ENCODE measurements around the gene DNAJC7.

The DNAJC7 gene

GRCh38 chr17:41974658-41975057 lies 42.6 kb downstream of the DNAJC7 start:
- no peak for DNase-seq

- DNase-seq, result no peak
Observed at GRCh38 chr17:41974031-41974430, 43.2 kb downstream of the DNAJC7 start.

GRCh38 chr17:41973408-41973811 lies 43.8 kb downstream of the DNAJC7 start:
- DNase-seq, result no peak

GRCh38 chr17:41972571-41973407 lies 44.5 kb downstream of the DNAJC7 start:
- no peak for DNase-seq

- no peak for DNase-seq
Observed at GRCh38 chr17:41971721-41972523, 45.3 kb downstream of the DNAJC7 start.

GRCh38 chr17:41970901-41971331 lies 46.3 kb downstream of the DNAJC7 start:
- DNase-seq, result no peak

GRCh38 chr17:41968676-41969075 lies 48.6 kb downstream of the DNAJC7 start:
- no peak for DNase-seq

GRCh38 chr17:41967921-41968578 lies 49.2 kb downstream of the DNAJC7 start:
- DNase-seq, result no peak

- DNase-seq, result no peak
Observed at GRCh38 chr17:41967141-41967920, 49.9 kb downstream of the DNAJC7 start.

GRCh38 chr17:41966463-41967140 lies 50.6 kb downstream of the DNAJC7 start, which contains the start of gene CNP:
TSS of gene CNP (plus strand) at chr17:41966795. CDS start at chr17:41966885, 90 bp downstream.
- peak; percentile 83 to 86 for DNase-seq

- DNase-seq, result peak; percentile 26 to 57
Observed at GRCh38 chr17:41965694-41966462, 51.4 kb downstream of the DNAJC7 start.

- peak; percentile 64 to 70 for DNase-seq
Observed at GRCh38 chr17:41962768-41963434, 54.3 kb downstream of the DNAJC7 start.

GRCh38 chr17:41962111-41962510 lies 55.1 kb downstream of the DNAJC7 start:
- DNase-seq, result no peak

- DNase-seq, result peak; percentile 57 to 66
Observed at GRCh38 chr17:41959336-41960095, 57.7 kb downstream of the DNAJC7 start.

- no peak for DNase-seq
Observed at GRCh38 chr17:41959030-41959335, 58.3 kb downstream of the DNAJC7 start.

- DNase-seq, result no peak
Observed at GRCh38 chr17:41957869-41958439, 59.3 kb downstream of the DNAJC7 start.

- DNase-seq, result peak in 1 of 2 experiments; percentile 16
Observed at GRCh38 chr17:41957031-41957868, 60.0 kb downstream of the DNAJC7 start.

- no peak for DNase-seq
Observed at GRCh38 chr17:41956522-41956921, 60.7 kb downstream of the DNAJC7 start.

All from AML-193 (cell line).